GM10248 (cell line): Measurements from ENCODE around the gene ACOX3.

Experiments
- CTCF ChIA-PET: fragments of 300-600 bp; sonication (Branson Sonifier 250); formaldehyde crosslinking; extraction: SDS; loops from one replicate; lab custom pipeline; 2021; ENCODE audit warnings: antibody characterized with exemption; lab: Yijun Ruan, JAX
- POLR2A ChIA-PET: fragments of 350-650 bp; sonication (Branson Sonifier 250); formaldehyde crosslinking; extraction: SDS; loops from one replicate; lab custom pipeline; 2020; ENCODE audit warnings: antibody characterized with exemption; lab: Yijun Ruan, JAX
- DNase-seq: peaks from one replicate; pipeline ENCODE4 v3.0.0; 2012; ENCODE audit errors: extremely low spot score
- TF ChIP-seq, protein P1 (sequence below): IDR thresholded peaks from 2 replicates; pipeline ENCODE4 v1.5.1; 2012; ENCODE audit warnings: mild to moderate bottlenecking, low read depth; ENCODE audit errors: extremely low read depth, missing control alignments, control extremely low read depth

The ACOX3 gene

GRCh38 chr4:8473198-8473919 is 32.8 kb upstream of the ACOX3 start:
- POLR2A ChIA-PET = no interaction called here
- TF ChIP-seq, protein P1, sequence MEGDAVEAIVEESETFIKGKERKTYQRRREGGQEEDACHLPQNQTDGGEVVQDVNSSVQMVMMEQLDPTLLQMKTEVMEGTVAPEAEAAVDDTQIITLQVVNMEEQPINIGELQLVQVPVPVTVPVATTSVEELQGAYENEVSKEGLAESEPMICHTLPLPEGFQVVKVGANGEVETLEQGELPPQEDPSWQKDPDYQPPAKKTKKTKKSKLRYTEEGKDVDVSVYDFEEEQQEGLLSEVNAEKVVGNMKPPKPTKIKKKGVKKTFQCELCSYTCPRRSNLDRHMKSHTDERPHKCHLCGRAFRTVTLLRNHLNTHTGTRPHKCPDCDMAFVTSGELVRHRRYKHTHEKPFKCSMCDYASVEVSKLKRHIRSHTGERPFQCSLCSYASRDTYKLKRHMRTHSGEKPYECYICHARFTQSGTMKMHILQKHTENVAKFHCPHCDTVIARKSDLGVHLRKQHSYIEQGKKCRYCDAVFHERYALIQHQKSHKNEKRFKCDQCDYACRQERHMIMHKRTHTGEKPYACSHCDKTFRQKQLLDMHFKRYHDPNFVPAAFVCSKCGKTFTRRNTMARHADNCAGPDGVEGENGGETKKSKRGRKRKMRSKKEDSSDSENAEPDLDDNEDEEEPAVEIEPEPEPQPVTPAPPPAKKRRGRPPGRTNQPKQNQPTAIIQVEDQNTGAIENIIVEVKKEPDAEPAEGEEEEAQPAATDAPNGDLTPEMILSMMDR = no peak
- CTCF ChIA-PET = interaction anchor here (0.8 to 1.0 kb wide), 2 partner anchors 9 to 74 kb away, joined by 3 read pairs; no protein-coding TSS in a partner anchor
- no peak for DNase-seq

GRCh38 chr4:8472689-8473197 is 32.2 kb upstream of the ACOX3 start:
- TF ChIP-seq, protein P1 = no peak
- ChIA-PET CTCF (no interaction called here), POLR2A (no interaction called here)
- DNase-seq = no peak

DNA sequence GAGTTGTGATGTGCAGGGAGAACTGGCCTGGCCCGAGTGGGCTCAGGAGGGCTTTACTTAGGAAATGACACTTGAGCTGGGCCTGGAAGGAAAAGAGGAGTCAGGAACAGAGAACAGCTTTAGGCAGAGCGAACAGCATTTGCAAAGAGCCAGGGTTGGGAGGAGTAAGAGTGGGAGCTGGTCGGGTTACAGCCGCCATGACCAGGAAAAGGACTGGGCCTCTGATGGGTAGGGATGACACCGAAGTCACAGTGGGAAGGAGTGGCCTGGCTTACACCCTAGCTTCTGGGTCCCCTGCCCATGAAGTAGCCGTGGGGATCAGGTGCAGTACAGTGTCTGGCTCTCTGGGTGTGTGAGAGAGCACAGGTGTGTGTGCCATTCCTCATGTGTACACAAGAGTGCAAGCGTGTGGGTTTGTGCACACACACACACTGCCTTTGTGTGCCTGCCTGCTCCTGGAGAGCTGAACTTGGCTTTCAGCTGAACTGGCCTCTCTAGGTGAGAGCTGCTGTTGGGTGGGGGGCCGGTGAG is 31.7 kb upstream of the ACOX3 start:
- ChIA-PET CTCF (interaction anchor here (0.6 kb wide), 1 partner anchor 21 kb away, joined by 3 read pairs; no protein-coding TSS in a partner anchor), POLR2A (no interaction called here)
- TF ChIP-seq, protein P1 = no peak

DNA sequence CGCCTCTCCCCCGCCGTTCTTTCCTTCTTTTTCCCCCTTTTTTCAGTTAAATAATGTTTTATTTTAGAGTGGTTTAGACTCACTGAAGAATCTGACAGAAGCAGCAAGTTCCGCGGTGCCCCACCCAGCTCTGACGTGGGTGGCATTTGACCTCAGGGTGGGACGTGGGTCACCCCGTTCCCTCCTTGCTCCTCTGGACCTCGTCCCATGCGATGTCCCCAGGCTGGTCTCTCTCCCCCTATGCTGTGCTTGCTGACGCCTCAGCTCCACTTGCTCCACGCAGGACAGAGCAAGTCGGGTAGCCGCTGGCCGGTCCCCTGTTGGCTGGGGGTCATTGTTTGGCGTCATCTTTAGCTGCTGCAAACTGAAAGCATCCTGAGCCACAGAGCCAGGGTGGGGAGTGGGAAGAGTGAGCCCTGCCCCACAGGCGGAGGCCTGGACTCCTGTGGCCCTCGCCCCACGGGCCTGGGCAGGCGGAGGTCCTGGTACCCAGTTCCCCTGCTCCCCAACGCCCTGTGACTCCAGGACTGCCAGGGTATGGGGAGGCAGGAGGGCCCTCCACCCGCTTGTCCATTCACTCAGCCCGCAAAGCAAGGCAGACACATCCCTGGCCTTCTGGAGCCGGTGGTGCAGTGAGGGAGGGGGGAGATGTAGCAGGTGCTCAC is 30.8 kb upstream of the ACOX3 start:
- ChIA-PET POLR2A (no interaction called here), CTCF (interaction anchor here (1.1 to 5.6 kb wide), 4 partner anchors 31 to 447 kb away, joined by 3 to 79 read pairs (median 4); no protein-coding TSS in a partner anchor)
- TF ChIP-seq, protein P1 = no peak
- no peak for DNase-seq

More for the DNA sequence above, 31.7 kb upstream of the ACOX3 start:
- DNase-seq = no peak

DNA sequence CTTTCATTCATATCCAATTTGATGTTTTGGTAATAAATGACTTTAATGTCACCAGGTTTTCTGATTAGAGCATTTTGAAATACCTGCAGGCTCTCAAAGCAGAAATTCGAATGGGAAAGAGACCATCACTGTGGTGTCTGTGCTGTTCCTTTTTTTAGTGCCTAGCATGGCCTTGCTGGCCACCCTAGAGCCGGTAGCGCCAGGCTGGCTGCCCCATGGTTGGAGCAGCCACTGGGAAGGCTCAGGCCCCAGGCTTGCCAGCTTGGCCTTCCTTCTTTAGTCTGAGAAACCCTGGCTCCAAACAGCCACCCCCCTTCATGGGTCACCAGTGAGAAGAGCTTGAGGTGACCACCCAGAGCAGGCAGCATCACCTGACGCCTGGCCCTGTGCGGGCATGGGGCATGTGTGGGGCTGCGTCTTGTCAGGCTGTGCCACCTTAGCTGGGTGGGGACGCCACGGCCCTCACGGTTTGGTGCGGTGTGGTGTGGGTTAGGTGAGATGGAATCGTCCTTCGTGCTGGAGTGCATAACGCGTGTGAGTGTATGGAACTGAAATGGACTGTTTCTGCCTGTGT is 30.0 kb upstream of the ACOX3 start:
- no peak for DNase-seq
- TF ChIP-seq, protein P1 = no peak
- CTCF ChIA-PET = interaction anchor here (0.8 to 5.6 kb wide), 5 partner anchors 11 to 448 kb away, joined by 3 to 79 read pairs (median 3); no protein-coding TSS in a partner anchor
- POLR2A ChIA-PET = no interaction called here

GRCh38 chr4:8469550-8469949 is 29.0 kb upstream of the ACOX3 start:
- ChIA-PET CTCF (interaction anchor here (1.2 to 5.6 kb wide), 11 partner anchors 18 to 124 kb away, joined by 4 to 79 read pairs (median 6); partner anchors contain the start of gene CPZ), POLR2A (no interaction called here)

More at GRCh38 chr4:8469550-8469949, 29.0 kb upstream of the ACOX3 start:
- DNase-seq = no peak
- TF ChIP-seq, protein P1 = no peak
